Tibial artery (tissue), 4 donors: ENCODE measurements around the gene BCAR1.

Experiments
- DNase-seq, 2 donors: peaks; one replicate each; pipeline ENCODE4 v3.0.0-alpha.2; 2019
- H3K27ac ChIP-seq, 2 donors: fragments of 200-600 bp; sonication (generic) in 1 of 2; 1 replicate in 1 of 2; 2 replicates in 1 of 2; pipeline ENCODE4 v1.5.1; 2018 to 2019; ENCODE audit warnings: mild to moderate bottlenecking in 1 of 2
- H3K27me3 ChIP-seq, 2 donors: fragments of 200-600 bp; sonication (generic) in 1 of 2; one replicate each; pipeline versions ENCODE4 v1.5.1 to v1.6.0; 2016 to 2019
- H3K36me3 ChIP-seq, 3 donors: fragments of 200-600 bp; sonication (generic) in 2 of 3; one replicate each; pipeline ENCODE4 v1.5.1; 2016 to 2019; ENCODE audit warnings: mild to moderate bottlenecking in 2 of 3
- H3K4me1 ChIP-seq, 4 donors: fragments of 200-600 bp; sonication (generic) in 2 of 4; 1 replicate in 3 of 4; 2 replicates in 1 of 4; pipeline ENCODE4 v1.5.1; 2016 to 2019
- H3K4me3 ChIP-seq, 2 donors: fragments of 200-600 bp; sonication (generic) in 1 of 2; 1 replicate in 1 of 2; 2 replicates in 1 of 2; pipeline ENCODE4 v1.5.1; 2018 to 2019; ENCODE audit warnings: mild to moderate bottlenecking in 2 of 2
- H3K9me3 ChIP-seq, 3 donors: fragments of 200-600 bp; sonication (generic) in 1 of 3; one replicate each; pipeline ENCODE4 v1.5.1; 2016 to 2019
- CTCF ChIP-seq, 2 experiments: fragments of 200-600 bp in 1 of 2; fragments of 450-650 bp in 1 of 2; IDR thresholded peaks; one replicate each; pipeline ENCODE4 v1.5.1; 2017 to 2019; ENCODE audit warnings: antibody characterized with exemption in 2 of 2, mild to moderate bottlenecking in 1 of 2, moderate library complexity in 1 of 2
- intact Hi-C: fragments of 100-400 bp; cut with DNase I; formaldehyde crosslinking; loops from one replicate; pipeline ENCODE4 v1.15.0; 2023; ENCODE audit warnings: low total_unique reads

The BCAR1 gene

DNA sequence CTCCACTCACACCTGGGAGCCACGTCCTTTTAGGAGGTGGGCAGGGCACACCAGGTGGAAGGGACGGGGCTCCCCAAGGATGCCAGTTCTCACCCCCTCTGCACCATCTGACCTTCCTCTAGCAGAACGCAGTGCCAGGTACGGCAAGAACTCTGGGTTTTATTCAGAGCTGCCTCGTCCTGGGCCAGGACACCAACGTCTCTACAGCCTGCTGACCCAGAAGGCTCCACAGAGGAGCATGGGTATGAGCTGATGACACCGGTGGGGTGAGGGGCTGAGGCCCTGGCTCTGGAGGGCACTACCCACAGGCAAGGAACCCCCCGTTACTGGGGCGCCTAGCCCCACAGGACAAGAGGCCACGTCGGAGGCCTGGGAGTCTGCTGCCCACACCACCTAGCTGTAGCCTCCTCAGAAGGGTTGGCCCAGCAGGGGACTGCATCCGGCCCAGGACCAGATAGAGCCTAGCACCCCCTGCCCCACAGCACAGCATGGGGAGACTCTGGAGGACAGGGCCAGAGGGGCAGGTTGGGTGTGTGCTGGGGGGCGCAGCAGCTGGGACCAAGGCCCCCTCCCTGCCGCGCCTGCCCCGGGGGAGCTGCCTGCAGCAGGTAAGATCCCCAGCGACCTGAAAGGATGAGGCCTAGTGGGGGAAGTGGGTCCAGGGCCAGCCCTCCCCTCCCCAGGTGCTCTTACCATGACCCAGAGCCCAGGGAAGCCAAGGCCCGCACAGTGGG, 13.9 kb downstream of the BCAR1 start:
- Histone ChIP-seq H3K27ac (peak overlapping the region; percentile 93 to 99), H3K4me3 (peak overlapping the region in 1 of 2 donors; percentile 32), H3K9me3 (no peaks in the 10 kb centered on the region), H3K4me1 (peaks cover 0 to 86% (median 69%) of the 10 kb centered on the region in 4 donors), H3K36me3 (peaks cover 37 to 66% (median 40%) of the 10 kb centered on the region in 3 donors), H3K27me3 (no peaks in the 10 kb centered on the region)
- no peak for TF ChIP-seq CTCF (IDR thresholded peaks at IDR 0.05)
- DNase-seq = peak in 1 of 2 donors; percentile 67
- intact Hi-C loops = loop anchor here (5.0 kb wide), 1 partner anchor 165 kb away; no protein-coding TSS in a partner anchor

- H3K9me3 ChIP-seq = no peaks in the 10 kb centered on the region
- peaks cover 36 to 66% (median 40%) of the 10 kb centered on the region in 3 donors for H3K36me3 ChIP-seq
- peak overlapping the region; percentile 93 to 99 for H3K27ac ChIP-seq
- H3K27me3 ChIP-seq = no peaks in the 10 kb centered on the region
- H3K4me1 ChIP-seq = peaks cover 0 to 79% (median 64%) of the 10 kb centered on the region in 4 donors
- no peak overlapping the region for H3K4me3 ChIP-seq
- no peak for TF ChIP-seq CTCF (IDR thresholded peaks at IDR 0.05)
- intact Hi-C loops = loop anchor here (5.0 kb wide), 1 partner anchor 165 kb away; no protein-coding TSS in a partner anchor
- DNase-seq = peak in 1 of 2 donors; percentile 68
Measured at GRCh38 chr16:75236736-75237397, 14.6 kb downstream of the BCAR1 start.

DNA sequence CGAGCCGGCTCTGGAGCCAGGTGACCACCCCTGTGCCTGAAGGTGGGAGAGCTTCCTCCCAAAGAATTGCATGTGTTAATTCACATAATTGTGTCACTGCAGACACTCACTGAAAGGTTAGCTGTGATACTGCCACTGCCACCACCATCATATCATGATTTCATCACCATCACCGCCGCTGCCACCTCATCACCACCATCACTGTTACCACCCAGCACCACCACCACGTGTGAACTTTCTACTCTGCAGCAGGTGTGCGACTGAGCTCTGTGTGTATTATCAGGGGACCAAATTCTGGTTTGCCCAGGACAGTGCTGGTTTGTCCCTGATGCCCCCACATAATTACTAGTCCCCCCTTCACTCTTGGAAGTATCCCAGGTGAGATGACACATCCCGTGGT, 15.2 kb downstream of the BCAR1 start:
- Histone ChIP-seq H3K4me1 (peaks cover 0 to 72% (median 58%) of the 10 kb centered on the region in 4 donors), H3K4me3 (no peak overlapping the region), H3K27ac (peak overlapping the region in 1 of 2 donors; percentile 99), H3K27me3 (no peaks in the 10 kb centered on the region), H3K36me3 (peaks cover 36 to 65% (median 40%) of the 10 kb centered on the region in 3 donors), H3K9me3 (no peaks in the 10 kb centered on the region)
- intact Hi-C loops = loop anchor here (5.0 kb wide), 1 partner anchor 166 kb away; no protein-coding TSS in a partner anchor
- no peak for TF ChIP-seq CTCF (IDR thresholded peaks at IDR 0.05)
- peak in 1 of 2 donors; percentile 53 for DNase-seq

DNA sequence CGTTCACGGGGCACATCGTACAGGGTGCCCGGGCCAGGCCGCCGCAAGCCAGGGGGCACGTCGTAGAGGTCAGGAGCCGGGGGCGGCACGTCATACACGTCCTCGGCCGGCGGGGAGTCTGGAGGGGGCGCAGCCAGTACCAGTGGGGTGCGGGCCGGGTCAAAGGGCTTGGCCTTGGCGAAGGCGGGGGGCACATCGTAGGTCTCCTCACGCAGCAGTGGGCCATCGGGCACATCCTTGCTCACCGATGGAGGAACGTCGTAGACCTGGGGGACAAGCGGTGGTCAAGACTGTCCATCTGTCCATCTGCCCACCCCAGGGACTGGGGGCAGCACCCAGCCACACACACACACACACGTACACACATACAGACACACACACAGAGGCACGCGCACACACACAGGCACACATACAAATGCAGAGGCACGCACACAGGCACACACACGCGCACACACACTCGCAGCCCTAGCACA, 15.7 kb downstream of the BCAR1 start:
- DNase-seq = peak in 1 of 2 donors; percentile 66
- Histone ChIP-seq H3K27me3 (no peaks in the 10 kb centered on the region), H3K4me3 (no peak overlapping the region), H3K9me3 (no peaks in the 10 kb centered on the region), H3K27ac (peak overlapping the region in 1 of 2 donors; percentile 99), H3K36me3 (peaks cover 33 to 64% (median 40%) of the 10 kb centered on the region in 3 donors), H3K4me1 (peaks cover 0 to 68% (median 53%) of the 10 kb centered on the region in 4 donors)
- intact Hi-C loops = loop anchor here (2.0 to 5.0 kb wide), 2 partner anchors 151 to 167 kb away; no protein-coding TSS in a partner anchor
- TF ChIP-seq CTCF (IDR thresholded peaks at IDR 0.05) = no peak

DNA sequence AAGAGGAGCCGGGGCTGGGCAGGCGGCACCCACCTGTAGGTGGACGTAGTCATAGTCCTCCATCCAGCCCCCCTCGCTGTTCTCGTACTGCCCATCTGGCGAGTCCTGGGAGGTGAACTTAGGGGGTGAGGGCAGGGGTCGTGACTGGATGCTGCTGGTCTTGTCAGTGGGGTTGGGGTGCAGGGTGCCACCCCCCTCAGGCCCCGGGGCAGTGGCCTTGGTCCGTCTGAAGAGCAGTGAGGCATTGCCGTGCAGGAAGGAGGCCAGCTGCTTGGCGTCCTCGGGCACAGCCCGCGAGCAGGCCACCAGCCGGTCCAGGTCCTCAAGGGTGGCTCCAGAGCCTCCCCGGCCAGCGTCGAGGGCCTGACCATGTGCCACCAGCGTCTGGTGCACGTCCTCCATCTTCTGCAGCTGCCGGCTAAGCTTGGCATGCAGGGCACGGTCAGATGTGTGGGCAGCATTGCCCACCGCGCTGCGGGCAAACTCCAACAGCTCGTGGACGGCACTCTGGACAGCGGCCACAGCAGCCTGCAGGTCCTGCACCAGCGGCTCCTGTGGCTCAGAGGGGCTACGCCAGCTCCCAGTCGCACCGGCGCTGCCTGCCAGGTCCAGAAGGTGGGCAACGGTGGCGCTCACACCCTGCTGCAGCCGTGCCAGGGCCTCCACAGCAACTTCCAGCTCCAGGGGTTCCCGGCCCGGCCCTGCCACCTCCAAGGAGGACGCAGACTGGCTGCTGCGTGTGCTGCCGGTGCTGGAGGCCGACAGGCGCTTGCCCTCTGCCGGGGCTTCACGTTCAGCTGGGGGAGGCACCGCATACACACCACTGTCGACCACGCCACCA, 16.3 kb downstream of the BCAR1 start:
- intact Hi-C loops = loop anchor here (2.0 to 5.0 kb wide), 2 partner anchors 152 to 167 kb away; no protein-coding TSS in a partner anchor
- peak overlapping the region; percentile 44 to 61 for H3K27ac ChIP-seq
- H3K4me3 ChIP-seq = no peak overlapping the region
- no peaks in the 10 kb centered on the region for H3K27me3 ChIP-seq
- peaks cover 0 to 65% (median 46%) of the 10 kb centered on the region in 4 donors for H3K4me1 ChIP-seq
- peaks cover 34 to 69% (median 41%) of the 10 kb centered on the region in 3 donors for H3K36me3 ChIP-seq
- no peaks in the 10 kb centered on the region for H3K9me3 ChIP-seq
- no peak for TF ChIP-seq CTCF (IDR thresholded peaks at IDR 0.05)
- peak in 1 of 2 donors; percentile 68 for DNase-seq
